Activated CD4-positive, alpha-beta T cell treated with anti-CD3 and anti-CD28 coated beads, Interleukin-2, amount 50 U/mL, for 4 hours (primary cell): Measurements from ENCODE around the gene RER1.
"Not testable (repeated sequence)": the region's sequence is repeated elsewhere in the genome, so short reads cannot be mapped to it uniquely, and the experiment has no call there.

Experiments
- DNase-seq, 2 experiments: peaks; one replicate each; pipeline ENCODE4 v3.0.0-alpha.2; 2020

The RER1 gene

GRCh38 chr1:2430592-2430973 lies 38.9 kb downstream of the RER1 start:
- DNase-seq, result no peak

- DNase-seq, result no peak
Observed at GRCh38 chr1:2431103-2431502, 39.5 kb downstream of the RER1 start.

- DNase-seq, result no peak
Observed at GRCh38 chr1:2431518-2431917, 39.9 kb downstream of the RER1 start.

GRCh38 chr1:2432441-2432844 lies 40.8 kb downstream of the RER1 start:
- no peak for DNase-seq

- DNase-seq, result no peak
Observed at GRCh38 chr1:2433196-2433595, 41.6 kb downstream of the RER1 start.

GRCh38 chr1:2433936-2434655 lies 42.5 kb downstream of the RER1 start:
- no peak for DNase-seq

GRCh38 chr1:2435091-2435490 lies 43.5 kb downstream of the RER1 start:
- DNase-seq, result no peak

GRCh38 chr1:2435746-2436355 lies 44.2 kb downstream of the RER1 start:
- no peak for DNase-seq

GRCh38 chr1:2436876-2437275 lies 45.2 kb downstream of the RER1 start:
- DNase-seq, result no peak

GRCh38 chr1:2437617-2438016 lies 46.0 kb downstream of the RER1 start:
- no peak for DNase-seq

- DNase-seq, result no peak
Observed at GRCh38 chr1:2438038-2438437, 46.4 kb downstream of the RER1 start.

- DNase-seq, result no peak
Observed at GRCh38 chr1:2438641-2439040, 47.0 kb downstream of the RER1 start.

GRCh38 chr1:2439369-2439768 lies 47.7 kb downstream of the RER1 start:
- no peak for DNase-seq

GRCh38 chr1:2440346-2440745 lies 48.7 kb downstream of the RER1 start:
- DNase-seq, result not testable (repeated sequence)

GRCh38 chr1:2441746-2442145 lies 50.1 kb downstream of the RER1 start:
- no peak for DNase-seq

- no peak for DNase-seq
Observed at GRCh38 chr1:2442661-2443060, 51.0 kb downstream of the RER1 start.

- no peak for DNase-seq
Observed at GRCh38 chr1:2443277-2444137, 51.9 kb downstream of the RER1 start.

GRCh38 chr1:2444138-2444591 lies 52.5 kb downstream of the RER1 start:
- no peak for DNase-seq

- no peak for DNase-seq
Observed at GRCh38 chr1:2445162-2445822, 53.7 kb downstream of the RER1 start.

- DNase-seq, result no peak
Observed at GRCh38 chr1:2445823-2446215, 54.2 kb downstream of the RER1 start.

- no peak for DNase-seq
Observed at GRCh38 chr1:2446394-2446793, 54.8 kb downstream of the RER1 start.

- no peak for DNase-seq
Observed at GRCh38 chr1:2446861-2447260, 55.2 kb downstream of the RER1 start.
